ENCODE results near the gene PDE1A.

- no peak for TF ChIP-seq POLR2A (IDR thresholded peaks at IDR 0.05)
- TF ChIP-seq CTCF (IDR thresholded peaks at IDR 0.05): no peak
Measured at GRCh38 chr2:182128821-182129707, 297.8 kb downstream of the PDE1A start.
